ENCODE data around the gene CADM3.
A peak's percentile ranks its signal among the peaks of the same experiment; 100 is the strongest.

Gene CADM3

GRCh38 chr1:159173320-159173719 lies 1.9 kb downstream of the CADM3 start:
- no peak for DNase-seq

- no peak for DNase-seq
Measured at GRCh38 chr1:159175571-159175970, 4.2 kb downstream of the CADM3 start.

- no peak for DNase-seq
Measured at GRCh38 chr1:159177272-159177907, 6.0 kb downstream of the CADM3 start.

GRCh38 chr1:159179906-159180305 lies 8.5 kb downstream of the CADM3 start:
- no peak for DNase-seq

GRCh38 chr1:159180516-159180915 lies 9.1 kb downstream of the CADM3 start:
- DNase-seq, result no peak

- DNase-seq, result no peak
Measured at GRCh38 chr1:159181328-159182024, 10.1 kb downstream of the CADM3 start.

- DNase-seq, result no peak
Measured at GRCh38 chr1:159184201-159184600, 12.8 kb downstream of the CADM3 start.

GRCh38 chr1:159185121-159185520 lies 13.7 kb downstream of the CADM3 start:
- DNase-seq, result no peak

- DNase-seq, result no peak
Measured at GRCh38 chr1:159187033-159187432, 15.6 kb downstream of the CADM3 start.

GRCh38 chr1:159187647-159188374 lies 16.4 kb downstream of the CADM3 start:
- no peak for DNase-seq

GRCh38 chr1:159188375-159188788 lies 17.0 kb downstream of the CADM3 start:
- DNase-seq, result no peak

GRCh38 chr1:159190441-159190840 lies 19.0 kb downstream of the CADM3 start:
- DNase-seq, result no peak

- DNase-seq, result no peak
Measured at GRCh38 chr1:159196543-159196942, 25.1 kb downstream of the CADM3 start.

- DNase-seq, result peak; percentile 67
Measured at GRCh38 chr1:159197561-159198557, 26.4 kb downstream of the CADM3 start.

- DNase-seq, result no peak
Measured at GRCh38 chr1:159199901-159200300, 28.5 kb downstream of the CADM3 start.

GRCh38 chr1:159200769-159201168 lies 29.4 kb downstream of the CADM3 start:
- DNase-seq, result no peak

- DNase-seq, result no peak
Measured at GRCh38 chr1:159201642-159202041, 30.2 kb downstream of the CADM3 start.

- no peak for DNase-seq
Measured at GRCh38 chr1:159203610-159204009, 32.2 kb downstream of the CADM3 start.

- no peak for DNase-seq
Measured at GRCh38 chr1:159204161-159205141, 33.0 kb downstream of the CADM3 start, which contains the start of gene ACKR1. ACKR1 (plus strand) TSS chr1:159204875; CDS start chr1:159204960, 85 bp downstream.

- DNase-seq, result no peak
Measured at GRCh38 chr1:159205225-159205624, 33.8 kb downstream of the CADM3 start.

- no peak for DNase-seq
Measured at GRCh38 chr1:159206110-159206509, 34.7 kb downstream of the CADM3 start.
